ENCODE data around the gene C1orf146. TPM values are rescaled to one million over a fixed set of nuclear protein-coding genes. Genes with fewer than 3 reads are reported as not detected.
A peak's percentile ranks its signal among the peaks of the same experiment; 100 is the strongest.

C1orf146 gene
- total RNA-seq, 1 donor: not detected

DNA sequence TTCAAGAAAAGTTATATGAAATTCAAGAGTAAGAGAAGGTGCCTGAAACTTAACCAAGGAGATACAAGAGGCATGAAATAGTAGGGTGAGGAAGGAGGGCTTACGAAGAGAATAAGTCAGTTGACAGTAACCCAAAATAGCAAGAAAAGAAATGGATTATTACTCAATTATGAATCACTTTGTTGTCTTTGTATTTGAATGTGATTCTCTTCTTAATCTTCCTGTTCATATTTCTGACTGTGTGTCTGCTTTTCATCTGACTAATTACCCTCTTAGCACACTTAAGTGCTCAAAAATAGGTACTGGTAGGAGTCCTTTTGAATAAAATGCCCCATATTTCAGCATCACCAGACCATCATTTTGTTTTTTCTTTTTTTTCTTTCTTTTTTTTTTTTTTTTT lies 41.6 kb downstream of the C1orf146 start:
- no peak for TF ChIP-seq CTCF (IDR thresholded peaks at IDR 0.05; ENCODE audit: extremely low read depth, low read depth, low read length)
- Histone ChIP-seq H2AFZ (ENCODE audit: low read length) (no peak overlapping the region), H3K27ac (ENCODE audit: low read depth, low read length) (no peak overlapping the region), H3K79me2 (ENCODE audit: insufficient read depth, low read length) (no peaks in the 10 kb centered on the region), H3K36me3 (ENCODE audit: insufficient read depth, low read length) (peaks cover 5% of the 10 kb centered on the region), H3K4me1 (ENCODE audit: insufficient read depth, low read length) (peaks cover 5% of the 10 kb centered on the region), H3K4me2 (ENCODE audit: insufficient read depth, low read length) (no peak overlapping the region), H3K4me3 (ENCODE audit: insufficient read depth, low read length) (no peak overlapping the region), H4K20me1 (ENCODE audit: insufficient read depth, low read length) (no peaks in the 10 kb centered on the region), H3K27me3 (ENCODE audit: insufficient read depth, low read length) (no peaks in the 10 kb centered on the region), H3K9me3 (ENCODE audit: low read depth, low read length) (no peaks in the 10 kb centered on the region)
- DNase-seq (ENCODE audit: insufficient read length, low spot score, missing footprints): no peak

GRCh38 chr1:92262516-92262915 lies 44.8 kb downstream of the C1orf146 start:
- H3K79me2 ChIP-seq (ENCODE audit: insufficient read depth, low read length): no peaks in the 10 kb centered on the region
- no peak for TF ChIP-seq CTCF (IDR thresholded peaks at IDR 0.05; ENCODE audit: extremely low read depth, low read depth, low read length)
- no peaks in the 10 kb centered on the region for H4K20me1 ChIP-seq (ENCODE audit: insufficient read depth, low read length)
- H3K36me3 ChIP-seq (ENCODE audit: insufficient read depth, low read length): peaks cover 5% of the 10 kb centered on the region
- no peak overlapping the region for H3K4me2 ChIP-seq (ENCODE audit: insufficient read depth, low read length)
- H3K9me3 ChIP-seq (ENCODE audit: low read depth, low read length): no peaks in the 10 kb centered on the region
- no peak overlapping the region for H2AFZ ChIP-seq (ENCODE audit: low read length)
- H3K27ac ChIP-seq (ENCODE audit: low read depth, low read length): no peak overlapping the region
- H3K4me3 ChIP-seq (ENCODE audit: insufficient read depth, low read length): no peak overlapping the region
- no peak for DNase-seq (ENCODE audit: insufficient read length, low spot score, missing footprints)
- peaks cover 5% of the 10 kb centered on the region for H3K4me1 ChIP-seq (ENCODE audit: insufficient read depth, low read length)
- H3K27me3 ChIP-seq (ENCODE audit: insufficient read depth, low read length): no peaks in the 10 kb centered on the region

GRCh38 chr1:92273039-92273438 lies 55.3 kb downstream of the C1orf146 start:
- peaks cover 11% of the 10 kb centered on the region for H3K36me3 ChIP-seq (ENCODE audit: insufficient read depth, low read length)
- no peak for DNase-seq (ENCODE audit: insufficient read length, low spot score, missing footprints)
- no peaks in the 10 kb centered on the region for H3K27me3 ChIP-seq (ENCODE audit: insufficient read depth, low read length)
- no peak overlapping the region for H3K27ac ChIP-seq (ENCODE audit: low read depth, low read length)
- TF ChIP-seq CTCF (IDR thresholded peaks at IDR 0.05; ENCODE audit: extremely low read depth, low read depth, low read length): no peak
- H2AFZ ChIP-seq (ENCODE audit: low read length): no peak overlapping the region
- no peaks in the 10 kb centered on the region for H3K79me2 ChIP-seq (ENCODE audit: insufficient read depth, low read length)
- H3K4me3 ChIP-seq (ENCODE audit: insufficient read depth, low read length): no peak overlapping the region
- peaks cover 6% of the 10 kb centered on the region for H3K4me1 ChIP-seq (ENCODE audit: insufficient read depth, low read length)
- H4K20me1 ChIP-seq (ENCODE audit: insufficient read depth, low read length): no peaks in the 10 kb centered on the region
- H3K4me2 ChIP-seq (ENCODE audit: insufficient read depth, low read length): no peak overlapping the region
- no peaks in the 10 kb centered on the region for H3K9me3 ChIP-seq (ENCODE audit: low read depth, low read length)

- H3K4me1 ChIP-seq (ENCODE audit: insufficient read depth, low read length): peaks cover 6% of the 10 kb centered on the region
- no peaks in the 10 kb centered on the region for H3K27me3 ChIP-seq (ENCODE audit: insufficient read depth, low read length)
- H3K79me2 ChIP-seq (ENCODE audit: insufficient read depth, low read length): no peaks in the 10 kb centered on the region
- H3K36me3 ChIP-seq (ENCODE audit: insufficient read depth, low read length): peaks cover 8% of the 10 kb centered on the region
- DNase-seq (ENCODE audit: insufficient read length, low spot score, missing footprints): peak; percentile 64
- no peak overlapping the region for H3K4me2 ChIP-seq (ENCODE audit: insufficient read depth, low read length)
- no peaks in the 10 kb centered on the region for H3K9me3 ChIP-seq (ENCODE audit: low read depth, low read length)
- H2AFZ ChIP-seq (ENCODE audit: low read length): no peak overlapping the region
- no peak overlapping the region for H3K4me3 ChIP-seq (ENCODE audit: insufficient read depth, low read length)
- TF ChIP-seq CTCF (IDR thresholded peaks at IDR 0.05; ENCODE audit: extremely low read depth, low read depth, low read length): no peak
- H3K27ac ChIP-seq (ENCODE audit: low read depth, low read length): no peak overlapping the region
- no peaks in the 10 kb centered on the region for H4K20me1 ChIP-seq (ENCODE audit: insufficient read depth, low read length)
These were observed 57.2 kb downstream of the C1orf146 start for GRCh38 chr1:92274939-92275338.

Data from osteoblast (primary cell).